ENCODE data around the gene CCNI. TPM values are rescaled to one million over a fixed set of nuclear protein-coding genes. Genes with fewer than 3 reads are reported as not detected.
A peak's percentile ranks its signal among the peaks of the same experiment; 100 is the strongest.
"Not testable (repeated sequence)": the region's sequence is repeated elsewhere in the genome, so short reads cannot be mapped to it uniquely, and the experiment has no call there.

The CCNI gene
- total RNA-seq, 1 donor from 2014 or later = 94.8 TPM

GRCh38 chr4:77080806-77081205 is 5.0 kb upstream of the CCNI start:
- not testable (repeated sequence) for DNase-seq

- DNase-seq = no peak
Measured at GRCh38 chr4:77079281-77079680, 3.5 kb upstream of the CCNI start.

- no peak for DNase-seq
Measured at GRCh38 chr4:77078401-77078800, 2.6 kb upstream of the CCNI start.

- no peak for DNase-seq
Measured at GRCh38 chr4:77076889-77077635, 1.3 kb upstream of the CCNI start.

GRCh38 chr4:77074981-77075855 is 571 bp downstream of the CCNI start:
- DNase-seq = peak; percentile 87

GRCh38 chr4:77074381-77074831 is 1.4 kb downstream of the CCNI start:
- peak; percentile 16 for DNase-seq

- peak; percentile 10 for DNase-seq
Measured at GRCh38 chr4:77073981-77074380, 1.8 kb downstream of the CCNI start.

GRCh38 chr4:77073106-77073809 is 2.5 kb downstream of the CCNI start:
- peak; percentile 27 for DNase-seq

- DNase-seq = no peak
Measured at GRCh38 chr4:77072195-77072753, 3.5 kb downstream of the CCNI start.

GRCh38 chr4:77069514-77069913 is 6.3 kb downstream of the CCNI start:
- DNase-seq = not testable (repeated sequence)

GRCh38 chr4:77065382-77065781 is 10.4 kb downstream of the CCNI start:
- DNase-seq = no peak

- DNase-seq = no peak
Measured at GRCh38 chr4:77062856-77063255, 12.9 kb downstream of the CCNI start.

- peak; percentile 80 for DNase-seq
Measured at GRCh38 chr4:77052352-77052751, 23.4 kb downstream of the CCNI start.

GRCh38 chr4:77050962-77051361 is 24.8 kb downstream of the CCNI start:
- DNase-seq = no peak

GRCh38 chr4:77047037-77047436 is 28.8 kb downstream of the CCNI start:
- DNase-seq = peak; percentile 50

GRCh38 chr4:77045490-77045889 is 30.3 kb downstream of the CCNI start:
- peak; percentile 34 for DNase-seq

GRCh38 chr4:77044461-77045150 is 31.2 kb downstream of the CCNI start:
- DNase-seq = peak; percentile 65

- no peak for DNase-seq
Measured at GRCh38 chr4:77043507-77044136, 32.2 kb downstream of the CCNI start.

- no peak for DNase-seq
Measured at GRCh38 chr4:77040854-77041725, 34.7 kb downstream of the CCNI start.

GRCh38 chr4:77040270-77040669 is 35.5 kb downstream of the CCNI start:
- DNase-seq = peak; percentile 31

GRCh38 chr4:77039796-77040195 is 36.0 kb downstream of the CCNI start:
- DNase-seq = no peak
